ENCODE measurements around the gene CDCP2. TPM values are rescaled to one million over a fixed set of nuclear protein-coding genes. Genes with fewer than 3 reads are reported as not detected.

Gene CDCP2
- total and polyA plus RNA-seq, 2 experiments from 2014 or later = not detected

DNA sequence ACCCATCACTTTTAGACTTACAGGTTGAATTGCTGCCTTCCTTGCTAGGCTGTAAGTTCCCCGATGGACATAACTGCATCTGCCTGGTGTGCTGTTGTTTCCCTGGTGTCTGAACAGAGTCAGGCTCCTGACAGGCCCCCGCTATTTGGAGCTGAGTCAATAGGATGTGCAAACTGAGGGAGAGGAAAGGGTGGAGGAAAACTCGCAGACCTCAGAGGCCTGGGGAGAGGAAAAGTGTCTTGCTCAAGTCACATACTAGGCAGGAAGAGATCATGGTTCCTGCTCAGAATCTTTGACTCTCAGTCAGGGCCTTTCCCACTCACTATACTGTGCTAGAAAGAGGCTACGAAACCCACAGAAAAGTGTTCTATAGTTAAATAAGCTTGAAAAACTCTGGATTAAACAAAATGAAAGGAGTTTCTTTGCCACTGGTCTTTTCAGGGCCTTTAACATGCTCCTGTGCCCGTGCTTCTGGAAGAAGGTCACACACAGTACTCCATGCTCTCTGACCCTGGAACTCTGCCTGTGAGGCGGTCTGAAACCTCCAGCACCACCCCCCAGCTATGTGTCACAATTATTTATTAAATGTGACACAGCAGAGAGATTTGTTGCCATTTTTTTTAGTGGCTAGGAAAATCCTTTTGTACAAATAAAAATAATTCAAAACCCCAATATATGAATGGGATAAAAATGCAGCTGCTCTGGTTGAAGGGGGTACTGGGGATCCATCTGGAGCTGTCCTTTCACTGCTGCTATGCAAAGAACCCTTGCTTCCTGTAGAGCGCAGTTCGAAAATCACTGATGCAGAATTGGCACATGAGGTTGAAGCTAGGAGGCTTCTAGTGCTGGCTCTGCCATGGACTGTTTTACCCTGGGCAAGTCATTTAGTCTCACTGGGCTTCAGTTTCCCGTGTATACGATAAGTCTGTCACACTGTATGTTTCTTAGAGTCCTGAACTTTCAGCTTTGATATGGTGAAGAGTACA is 20.1 kb upstream of the CDCP2 start:
- no peak overlapping the region for H3K4me2 ChIP-seq
- H3K9me3 ChIP-seq (ENCODE audit: low read depth) = no peaks in the 10 kb centered on the region
- H3K36me3 ChIP-seq (replicated peaks; ENCODE audit: insufficient read depth, low read depth) = no peaks in the 10 kb centered on the region
- H3K27ac ChIP-seq = peak overlapping the region; percentile 48
- 78% methylated on average over 10 of the region's 10 CpGs for WGBS (ENCODE audit: low lambda C conversion rate, missing lambda C conversion rate)
- TF ChIP-seq, protein P1, sequence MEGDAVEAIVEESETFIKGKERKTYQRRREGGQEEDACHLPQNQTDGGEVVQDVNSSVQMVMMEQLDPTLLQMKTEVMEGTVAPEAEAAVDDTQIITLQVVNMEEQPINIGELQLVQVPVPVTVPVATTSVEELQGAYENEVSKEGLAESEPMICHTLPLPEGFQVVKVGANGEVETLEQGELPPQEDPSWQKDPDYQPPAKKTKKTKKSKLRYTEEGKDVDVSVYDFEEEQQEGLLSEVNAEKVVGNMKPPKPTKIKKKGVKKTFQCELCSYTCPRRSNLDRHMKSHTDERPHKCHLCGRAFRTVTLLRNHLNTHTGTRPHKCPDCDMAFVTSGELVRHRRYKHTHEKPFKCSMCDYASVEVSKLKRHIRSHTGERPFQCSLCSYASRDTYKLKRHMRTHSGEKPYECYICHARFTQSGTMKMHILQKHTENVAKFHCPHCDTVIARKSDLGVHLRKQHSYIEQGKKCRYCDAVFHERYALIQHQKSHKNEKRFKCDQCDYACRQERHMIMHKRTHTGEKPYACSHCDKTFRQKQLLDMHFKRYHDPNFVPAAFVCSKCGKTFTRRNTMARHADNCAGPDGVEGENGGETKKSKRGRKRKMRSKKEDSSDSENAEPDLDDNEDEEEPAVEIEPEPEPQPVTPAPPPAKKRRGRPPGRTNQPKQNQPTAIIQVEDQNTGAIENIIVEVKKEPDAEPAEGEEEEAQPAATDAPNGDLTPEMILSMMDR (IDR thresholded peaks at IDR 0.05; ENCODE audit: poor library complexity) = no peak
- no peak for TF ChIP-seq EZH2 (IDR thresholded peaks at IDR 0.05; ENCODE audit: borderline replicate concordance)
- TF ChIP-seq EZH2phosphoT487 (IDR thresholded peaks at IDR 0.05; ENCODE audit: low read depth, severe bottlenecking, unreplicated experiment) = no peak
- no peaks in the 10 kb centered on the region for H3K4me1 ChIP-seq (ENCODE audit: insufficient read depth)
- no peaks in the 10 kb centered on the region for H4K20me1 ChIP-seq (ENCODE audit: insufficient read depth, poor library complexity, severe bottlenecking)
- DNase-seq (ENCODE audit: low spot score) = no peak
- no peaks in the 10 kb centered on the region for H3K79me2 ChIP-seq
- H3K4me3 ChIP-seq = no peak overlapping the region
- H3K9me2 ChIP-seq (replicated peaks; ENCODE audit: insufficient read depth) = no peaks in the 10 kb centered on the region
- no peaks in the 10 kb centered on the region for H3K27me3 ChIP-seq
- H2AFZ ChIP-seq = no peak overlapping the region

DNA sequence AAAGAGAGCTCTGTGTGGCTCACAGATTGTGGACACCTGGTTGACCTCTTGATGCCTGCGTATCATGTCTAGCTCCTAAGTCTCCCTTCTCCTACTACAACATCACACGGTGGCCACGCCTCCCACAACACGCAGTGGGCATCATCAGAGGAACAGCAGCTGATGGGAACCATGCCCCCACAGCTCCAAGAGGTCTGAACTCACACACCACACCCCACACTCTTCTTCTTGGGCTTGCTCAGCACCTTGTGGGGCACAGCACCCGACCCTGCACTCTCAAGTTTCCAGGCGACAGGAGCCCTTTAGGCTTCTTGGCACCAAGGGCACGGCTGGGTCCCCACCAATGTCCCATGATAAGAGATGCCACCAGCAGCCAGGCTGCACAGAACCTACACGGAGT is 18.8 kb upstream of the CDCP2 start:
- Histone ChIP-seq H2AFZ (no peak overlapping the region), H4K20me1 (ENCODE audit: insufficient read depth, poor library complexity, severe bottlenecking) (no peaks in the 10 kb centered on the region), H3K36me3 (replicated peaks; ENCODE audit: insufficient read depth, low read depth) (no peaks in the 10 kb centered on the region), H3K79me2 (no peaks in the 10 kb centered on the region), H3K4me2 (no peak overlapping the region), H3K27me3 (no peaks in the 10 kb centered on the region), H3K9me3 (ENCODE audit: low read depth) (no peaks in the 10 kb centered on the region), H3K9me2 (replicated peaks; ENCODE audit: insufficient read depth) (no peaks in the 10 kb centered on the region), H3K4me1 (ENCODE audit: insufficient read depth) (no peaks in the 10 kb centered on the region), H3K4me3 (no peak overlapping the region), H3K27ac (no peak overlapping the region)
- no peak for DNase-seq (ENCODE audit: low spot score)
- WGBS (ENCODE audit: low lambda C conversion rate, missing lambda C conversion rate) = 88% methylated on average over 8 of the region's 8 CpGs
- TF ChIP-seq EZH2 (IDR thresholded peaks at IDR 0.05; ENCODE audit: borderline replicate concordance) (no peak), EZH2phosphoT487 (IDR thresholded peaks at IDR 0.05; ENCODE audit: low read depth, severe bottlenecking, unreplicated experiment) (no peak)
- TF ChIP-seq, protein P1 (IDR thresholded peaks at IDR 0.05; ENCODE audit: poor library complexity) = no peak

DNA sequence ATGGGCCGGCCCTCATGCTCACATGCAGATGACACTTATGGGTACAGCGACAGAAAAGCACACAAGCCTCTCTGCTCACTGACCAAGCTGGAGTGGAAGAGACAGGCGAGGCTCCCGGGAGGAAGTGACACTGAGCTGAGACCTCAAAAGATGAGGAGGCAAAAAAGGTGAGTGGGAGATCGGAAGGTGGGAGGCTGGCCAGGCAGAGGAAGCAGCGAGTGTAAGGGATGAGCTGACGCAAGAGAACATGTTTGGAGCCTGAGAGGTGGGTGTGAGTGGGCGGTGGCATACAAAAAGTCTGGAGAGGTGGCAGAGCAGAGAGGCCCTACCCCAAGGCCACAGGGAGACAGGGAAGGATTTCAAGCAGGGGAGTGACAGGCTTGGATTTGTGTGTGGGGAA is 18.2 kb upstream of the CDCP2 start:
- Histone ChIP-seq H3K36me3 (replicated peaks; ENCODE audit: insufficient read depth, low read depth) (no peaks in the 10 kb centered on the region), H3K4me3 (no peak overlapping the region), H2AFZ (no peak overlapping the region), H3K4me1 (ENCODE audit: insufficient read depth) (no peaks in the 10 kb centered on the region), H3K9me3 (ENCODE audit: low read depth) (no peaks in the 10 kb centered on the region), H3K9me2 (replicated peaks; ENCODE audit: insufficient read depth) (no peaks in the 10 kb centered on the region), H3K79me2 (no peaks in the 10 kb centered on the region), H3K27ac (no peak overlapping the region), H3K27me3 (no peaks in the 10 kb centered on the region), H3K4me2 (no peak overlapping the region), H4K20me1 (ENCODE audit: insufficient read depth, poor library complexity, severe bottlenecking) (no peaks in the 10 kb centered on the region)
- TF ChIP-seq, protein P1 (IDR thresholded peaks at IDR 0.05; ENCODE audit: poor library complexity) = no peak
- TF ChIP-seq EZH2 (IDR thresholded peaks at IDR 0.05; ENCODE audit: borderline replicate concordance) (no peak), EZH2phosphoT487 (IDR thresholded peaks at IDR 0.05; ENCODE audit: low read depth, severe bottlenecking, unreplicated experiment) (no peak)
- DNase-seq (ENCODE audit: low spot score) = no peak
- 87% methylated on average over 8 of the region's 8 CpGs for WGBS (ENCODE audit: low lambda C conversion rate, missing lambda C conversion rate)

Measured in hepatocyte (in vitro differentiated cells).